HG02763 (cell line): ENCODE results near the gene CDH18.

Experiments
- ATAC-seq: cut with Tn5 transposase; IDR thresholded peaks from one replicate; pipeline ENCODE4 v1.9.1; 2021; ENCODE audit warnings: mild to moderate bottlenecking, moderate library complexity; ENCODE audit not compliant: unreplicated experiment

The CDH18 gene

DNA sequence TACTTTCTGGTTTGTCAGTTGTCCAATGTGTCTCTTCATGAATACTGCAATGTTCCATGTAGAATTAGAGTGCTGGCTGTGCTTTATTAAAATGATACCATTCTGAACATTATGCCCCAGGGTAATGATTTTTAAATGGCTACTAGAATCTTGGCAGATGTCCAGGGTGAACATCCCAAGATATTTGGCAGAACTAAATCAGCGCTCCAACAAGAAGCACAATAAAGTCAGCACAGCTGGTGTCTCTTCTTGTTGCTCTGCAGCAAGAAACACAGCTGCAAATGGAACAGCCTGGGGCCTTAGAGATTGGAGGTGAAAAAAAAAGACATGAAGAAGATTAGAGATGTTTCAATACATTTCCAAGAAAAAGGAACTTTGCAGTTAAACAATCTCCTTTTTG lies 248.3 kb downstream of the CDH18 start:
- ATAC-seq: no peak

GRCh38 chr5:19734776-19735175 lies 253.2 kb downstream of the CDH18 start:
- no peak for ATAC-seq

- ATAC-seq: no peak
Measured at GRCh38 chr5:19733612-19734495, 254.1 kb downstream of the CDH18 start.

- no peak for ATAC-seq
Measured at GRCh38 chr5:19728571-19728970, 259.4 kb downstream of the CDH18 start.

GRCh38 chr5:19719109-19719508 lies 268.9 kb downstream of the CDH18 start:
- ATAC-seq: no peak

DNA sequence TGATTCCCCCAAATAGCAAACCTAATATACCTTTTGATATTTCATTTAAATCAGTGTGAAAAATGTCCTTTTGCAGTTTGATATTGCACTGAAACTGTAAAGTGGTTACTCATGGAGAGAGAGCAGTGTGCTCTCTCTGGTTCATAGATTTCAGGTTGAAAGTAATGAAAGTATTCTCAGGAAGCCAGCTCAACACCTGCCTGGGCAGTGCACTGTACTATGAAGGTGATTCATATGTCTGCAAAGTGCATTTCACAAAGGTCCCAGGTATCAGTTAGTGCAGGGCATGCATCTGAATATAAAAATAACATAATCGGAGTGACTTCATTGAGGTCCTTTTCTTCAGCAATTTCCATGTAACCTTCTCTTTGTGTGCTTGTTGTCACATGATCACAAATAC lies 274.3 kb downstream of the CDH18 start:
- no peak for ATAC-seq

GRCh38 chr5:19709403-19709802 lies 278.6 kb downstream of the CDH18 start:
- no peak for ATAC-seq

- ATAC-seq: no peak
Measured at GRCh38 chr5:19706776-19707175, 281.2 kb downstream of the CDH18 start.

- no peak for ATAC-seq
Measured at GRCh38 chr5:19701731-19702130, 286.3 kb downstream of the CDH18 start.

DNA sequence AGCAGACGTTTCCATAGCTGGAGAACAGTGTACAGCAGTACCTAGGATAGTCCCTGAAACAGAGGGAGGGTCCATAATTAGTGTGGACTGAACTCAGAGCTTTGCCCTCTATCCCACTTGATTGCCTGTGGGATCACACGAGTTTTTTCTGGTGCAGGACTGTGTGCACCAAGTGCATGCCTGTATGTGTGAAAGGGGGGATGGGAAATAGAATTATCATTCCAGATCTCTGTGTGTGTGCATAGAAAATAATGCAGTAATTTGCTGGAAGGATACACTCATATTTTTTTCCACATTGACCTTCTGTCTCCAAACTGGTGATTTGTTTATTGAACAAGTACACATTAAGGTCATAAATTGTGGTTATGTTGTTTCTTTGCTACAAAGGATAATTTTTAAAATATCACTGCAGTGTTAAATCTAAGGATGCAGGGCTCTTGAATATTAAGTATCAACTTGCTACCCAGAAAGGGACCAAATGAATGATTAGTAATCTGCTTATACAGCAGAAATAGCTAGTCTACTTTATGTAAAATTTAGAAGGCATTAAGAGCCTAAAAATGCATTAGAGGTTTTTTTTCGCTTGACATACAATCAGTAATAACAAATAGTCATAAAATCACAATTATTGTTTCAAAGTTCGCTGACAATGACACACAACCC lies 292.9 kb downstream of the CDH18 start:
- ATAC-seq: no peak

- no peak for ATAC-seq
Measured at GRCh38 chr5:19690978-19691377, 297.0 kb downstream of the CDH18 start.

DNA sequence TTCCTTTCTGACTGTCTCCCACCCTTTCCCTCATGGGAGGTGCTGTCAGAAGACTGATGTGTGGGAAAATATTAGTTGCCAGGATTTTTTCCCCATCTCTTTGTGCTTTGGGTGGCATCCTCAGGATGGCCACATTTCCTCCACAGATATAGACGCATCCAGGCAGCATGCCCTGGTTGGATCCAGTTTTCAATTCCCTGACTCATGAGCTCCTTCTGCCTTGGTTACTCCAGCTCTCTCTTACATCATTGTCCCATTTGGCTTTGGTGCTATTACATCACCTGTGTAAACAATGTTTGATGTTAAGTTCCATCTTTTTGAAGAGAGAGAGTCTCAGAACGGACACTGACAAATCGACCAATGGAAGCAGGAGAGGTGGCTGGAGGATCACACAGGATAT lies 302.5 kb downstream of the CDH18 start:
- ATAC-seq: no peak

GRCh38 chr5:19676895-19677294 lies 311.1 kb downstream of the CDH18 start:
- no peak for ATAC-seq

DNA sequence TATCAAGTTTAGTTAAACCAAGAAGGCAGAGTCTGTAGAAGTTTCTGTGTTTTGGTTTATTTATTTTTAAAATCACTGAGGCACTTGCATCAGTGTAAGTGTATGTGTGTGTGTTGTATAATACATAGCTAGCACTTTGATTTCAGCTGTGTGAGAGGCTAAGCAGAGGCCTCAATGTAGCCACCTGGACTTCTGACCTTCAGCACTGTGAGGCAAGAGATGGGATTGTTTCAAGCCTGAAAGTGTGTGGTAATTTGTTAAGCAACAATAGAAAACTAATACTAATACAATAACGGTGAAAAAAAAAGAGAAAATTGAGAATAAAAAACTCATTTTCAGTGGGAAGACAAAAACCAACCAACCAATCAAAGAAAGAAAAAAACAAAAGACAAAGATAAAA lies 327.3 kb downstream of the CDH18 start:
- ATAC-seq: no peak

DNA sequence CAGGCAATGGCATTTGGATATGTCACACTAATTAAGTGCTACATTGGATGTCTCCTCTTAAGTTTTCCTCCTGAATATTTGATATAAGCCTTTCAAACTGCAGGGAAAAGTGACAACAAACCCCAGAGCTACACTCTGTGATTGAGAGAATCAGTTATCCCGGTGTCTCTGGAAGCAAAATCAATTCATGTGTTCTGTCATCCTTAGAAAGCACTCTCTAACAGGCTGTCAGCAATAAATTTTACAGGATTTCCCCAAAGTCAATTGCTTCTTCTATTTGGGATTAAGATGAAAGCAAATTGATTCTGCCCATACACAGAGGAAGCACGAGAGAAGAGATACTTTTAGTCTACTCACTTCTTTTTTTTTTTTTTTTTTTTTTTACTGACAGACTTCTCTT lies 332.4 kb downstream of the CDH18 start:
- no peak for ATAC-seq

DNA sequence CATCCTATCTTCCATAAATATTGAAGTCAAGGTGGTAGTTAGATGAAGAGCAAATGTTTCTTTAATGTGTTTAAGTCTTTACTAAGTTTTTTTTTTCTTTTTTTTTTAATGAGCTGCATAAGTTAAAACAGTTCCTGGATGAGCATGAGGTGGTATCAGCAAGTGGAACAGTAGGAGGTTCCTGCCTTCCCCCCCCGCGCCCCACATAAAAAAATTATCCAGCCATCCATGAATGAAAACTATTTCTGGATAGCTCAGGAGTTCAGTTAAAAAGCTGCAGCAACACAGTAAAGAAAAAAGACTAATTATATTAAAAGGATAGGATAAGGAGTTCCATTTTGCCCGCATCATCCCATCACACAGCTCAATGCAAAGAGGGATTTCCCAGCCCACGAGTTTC lies 349.5 kb downstream of the CDH18 start:
- ATAC-seq: no peak

DNA sequence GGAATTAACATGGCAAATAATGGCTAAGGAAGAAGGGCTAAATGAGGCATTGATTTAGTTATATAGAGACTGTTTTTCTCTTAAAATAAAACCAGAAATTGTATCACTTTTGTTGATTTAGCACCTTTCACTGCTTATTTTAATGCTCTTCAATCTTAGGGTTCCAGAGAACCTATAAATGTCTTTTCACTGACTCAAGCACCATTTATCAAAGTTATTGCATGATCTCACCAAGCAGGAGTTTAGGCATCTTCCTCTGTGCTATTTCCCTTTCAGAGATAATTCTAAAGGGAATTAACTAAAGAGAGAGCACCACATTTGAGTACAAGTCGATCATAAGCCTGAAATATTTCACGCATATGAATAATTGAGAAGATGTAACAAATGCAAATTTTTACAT lies 357.1 kb downstream of the CDH18 start:
- ATAC-seq: no peak

GRCh38 chr5:19626211-19626610 lies 361.8 kb downstream of the CDH18 start:
- ATAC-seq: no peak

DNA sequence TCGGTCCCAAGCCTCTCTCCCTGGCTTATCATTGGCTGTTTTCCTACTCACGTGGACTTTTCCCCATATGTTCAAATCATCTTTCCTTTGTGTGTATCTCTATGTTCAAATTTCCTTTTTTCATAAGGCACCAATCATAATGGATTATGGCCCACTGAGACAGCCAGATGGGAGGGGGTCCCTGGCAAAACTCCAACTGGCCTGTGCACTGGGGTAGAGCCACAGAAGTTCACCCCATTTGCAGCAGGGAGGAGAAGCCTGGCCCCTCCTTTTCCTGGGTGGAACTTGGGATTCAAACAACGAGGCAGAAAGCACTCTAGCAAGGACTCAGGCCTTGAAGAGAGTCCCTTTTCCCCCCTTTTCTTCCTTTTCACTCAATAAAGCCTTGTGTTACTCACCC lies 362.4 kb downstream of the CDH18 start:
- no peak for ATAC-seq

DNA sequence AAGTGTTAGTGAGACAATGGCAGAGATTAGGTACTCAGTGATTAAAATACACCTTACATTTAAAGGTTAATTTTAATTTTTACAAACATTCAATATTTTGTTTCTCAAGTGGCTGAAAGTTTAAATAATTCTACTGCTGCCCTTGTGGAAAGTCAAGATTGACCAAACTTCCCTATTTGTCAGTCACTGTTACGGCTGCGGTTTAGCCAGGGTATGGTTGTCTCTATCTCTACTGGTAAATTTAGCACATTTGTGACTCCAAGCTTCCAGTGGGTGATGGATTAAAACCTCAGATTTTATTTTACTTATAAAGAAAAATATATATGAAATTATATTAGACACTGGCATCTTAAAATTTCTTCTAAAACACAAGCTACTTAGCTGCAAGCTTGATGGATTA lies 368.4 kb downstream of the CDH18 start:
- no peak for ATAC-seq

GRCh38 chr5:19616701-19617215 lies 371.2 kb downstream of the CDH18 start:
- ATAC-seq: no peak

- no peak for ATAC-seq
Measured at GRCh38 chr5:19615661-19616060, 372.3 kb downstream of the CDH18 start.
